K562 (cell line): ENCODE results near the gene NOLC1. TPM values are rescaled to one million over a fixed set of nuclear protein-coding genes. Genes with fewer than 3 reads are reported as not detected.

ENCODE experiments used
- CHD7 ChIP-seq: fragments of 200-600 bp; sonication (generic); IDR thresholded peaks from one replicate; pipeline ENCODE4 v1.6.1; 2012; ENCODE audit warnings: mild to moderate bottlenecking, low read depth, low read length, inconsistent platforms
- ELK1 ChIP-seq: sonication (generic); formaldehyde crosslinking; IDR thresholded peaks from 2 replicates; pipeline ENCODE4 v1.8.1; 2022; ENCODE audit warnings: missing genetic modification reagents
- HNRNPLL ChIP-seq: fragments of 200-400 bp; formaldehyde crosslinking; IDR thresholded peaks from 2 replicates; pipeline ENCODE4 v1.6.1; 2017; ENCODE audit warnings: low read length, low read depth, mild to moderate bottlenecking; ENCODE audit not compliant: poor library complexity, severe bottlenecking
- ID3 ChIP-seq, 2 experiments: fragments of 250-450 bp in 1 of 2; fragments of 450-650 bp in 1 of 2; sonication (Bioruptor Pico) in 1 of 2; IDR thresholded peaks; 2 replicates each; pipeline versions ENCODE4 v1.6.1 to v1.8.0; 2016 to 2021; ENCODE audit warnings: mild to moderate bottlenecking in 2 of 2, moderate library complexity in 2 of 2, missing compliant biosample characterization in 1 of 2, missing genetic modification characterization in 1 of 2
- NELFE ChIP-seq: IDR thresholded peaks from 2 replicates; pipeline ENCODE4 v1.6.1; 2011; ENCODE audit warnings: mild to moderate bottlenecking; ENCODE audit not compliant: insufficient read depth, insufficient read length
- NR2C2 ChIP-seq, 2 experiments: fragments of 200-800 bp in 1 of 2; sonication (Bioruptor generic) in 1 of 2; sonication (generic) in 1 of 2; formaldehyde crosslinking in 1 of 2; IDR thresholded peaks; 2 replicates each; pipeline versions ENCODE4 v1.6.1 to v1.8.0; 2016 to 2022; ENCODE audit warnings: mild to moderate bottlenecking in 1 of 2, missing compliant biosample characterization in 1 of 2, missing genetic modification characterization in 1 of 2, missing genetic modification reagents in 1 of 2
- RB1 ChIP-seq: fragments of 450-650 bp; IDR thresholded peaks from 2 replicates; pipeline ENCODE4 v1.6.1; 2017; ENCODE audit warnings: low read depth, mild to moderate bottlenecking
- SMARCA5 ChIP-seq: fragments of 450-650 bp; IDR thresholded peaks from 2 replicates; pipeline ENCODE4 v1.6.1; 2016
- STAG1 ChIP-seq: sonication (generic); formaldehyde crosslinking; IDR thresholded peaks from 2 replicates; pipeline ENCODE4 v1.5.0; 2020; ENCODE audit warnings: missing genetic modification reagents, borderline replicate concordance
- TEAD1 ChIP-seq, 2 experiments: fragments of 450-650 bp in 1 of 2; sonication (generic) in 1 of 2; formaldehyde crosslinking; IDR thresholded peaks; 2 replicates each; pipeline versions ENCODE4 v1.4.0 to v1.8.0; 2020 to 2022; ENCODE audit warnings: mild to moderate bottlenecking in 2 of 2, missing genetic modification reagents in 1 of 2
- TGIF2 ChIP-seq: sonication (generic); formaldehyde crosslinking; IDR thresholded peaks from 2 replicates; pipeline ENCODE4 v1.8.1; 2022; ENCODE audit warnings: mild to moderate bottlenecking, missing genetic modification reagents, moderate library complexity
- XRCC3 ChIP-seq: fragments of 450-650 bp; IDR thresholded peaks from 2 replicates; pipeline ENCODE4 v1.6.1; 2017; ENCODE audit warnings: mild to moderate bottlenecking, moderate library complexity
- ZFP1 ChIP-seq: fragments of 450-650 bp; formaldehyde crosslinking; IDR thresholded peaks from 2 replicates; pipeline ENCODE4 v1.4.0; 2020; ENCODE audit warnings: mild to moderate bottlenecking, mixed read lengths
- ZNF780A ChIP-seq: fragments of 250-450 bp; sonication (Bioruptor Pico); IDR thresholded peaks from 2 replicates; pipeline ENCODE4 v1.5.0; 2021; ENCODE audit warnings: mild to moderate bottlenecking
- polyA plus RNA-seq, 8 experiments: library from polyadenylated mRNA; depleted of rRNA in 4 of 8; stranded (reverse) in 5 of 8; unstranded in 3 of 8; fragments of >200 nt; fragmentation: Nextera tagmentation in 2 of 8; fragmentation: Illumina TruSeq in 1 of 8; extraction: Ambion mirVana in 2 of 8; extraction: Trizol in 1 of 8; gene quantifications; 2 replicates each; pipeline versions ENCODE4 v1.2.1 to v1.2.3, GENCODE V29; 2011 to 2014; ENCODE audit warnings: inconsistent platforms in 1 of 8, missing spikeins in 1 of 8
- total RNA-seq, 7 experiments: library from RNA; depleted of rRNA in 6 of 7; stranded (reverse); fragments of >200 nt in 6 of 7; fragmentation: Illumina TruSeq in 2 of 7; extraction: Trizol in 2 of 7; gene quantifications; 2 replicates each; pipeline versions ENCODE4 v1.2.1 to v1.2.3, GENCODE V29; 2011 to 2021; ENCODE audit warnings: low replicate concordance in 1 of 7

The NOLC1 gene
- total and polyA plus RNA-seq, 9 of the 15 experiments (the other 6 are each of a cell fraction or from before 2014, with no cell fraction given) = 102 to 310 (median 165) TPM

GRCh38 chr10:102132563-102133372 is 19.4 kb upstream of the NOLC1 start, which contains the start of gene PPRC1 (continued):
- TF ChIP-seq STAG1 (CRISPR knock-in tag) (no peak), ELK1 (CRISPR knock-in tag) (no peak), XRCC3 (no peak), ZFP1 (CRISPR knock-in tag) (no peak), ZNF780A (CRISPR knock-in tag) (no peak), RB1 (peak; percentile 46; the same call in 1 of the 2 replicates), CHD7 (no peak), SMARCA5 (no peak), ID3 (CRISPR knock-in tag; IDR thresholded peaks at IDR 0.05) (no peak), ID3 (tag; IDR thresholded peaks at IDR 0.05) (peak; percentile 75), TGIF2 (no peak), NR2C2 (CRISPR knock-in tag; IDR thresholded peaks at IDR 0.05) (peak; percentile 93), NR2C2 (tag; IDR thresholded peaks at IDR 0.05) (peak; percentile 99), NELFE (no peak), TEAD1 (CRISPR knock-in tag; IDR thresholded peaks at IDR 0.05) (peak in 1 of 2 experiments; percentile 40; a peak in 1 of 4 replicates), HNRNPLL (peak; percentile 69)
